GM21576 (cell line): Measurements from ENCODE around the gene NEAT1.

Experiments used
- ATAC-seq: cut with Tn5 transposase; IDR thresholded peaks from one replicate; pipeline ENCODE4 v1.9.1; 2021; ENCODE audit warnings: mild to moderate bottlenecking, moderate library complexity; ENCODE audit not compliant: unreplicated experiment

NEAT1 gene

DNA sequence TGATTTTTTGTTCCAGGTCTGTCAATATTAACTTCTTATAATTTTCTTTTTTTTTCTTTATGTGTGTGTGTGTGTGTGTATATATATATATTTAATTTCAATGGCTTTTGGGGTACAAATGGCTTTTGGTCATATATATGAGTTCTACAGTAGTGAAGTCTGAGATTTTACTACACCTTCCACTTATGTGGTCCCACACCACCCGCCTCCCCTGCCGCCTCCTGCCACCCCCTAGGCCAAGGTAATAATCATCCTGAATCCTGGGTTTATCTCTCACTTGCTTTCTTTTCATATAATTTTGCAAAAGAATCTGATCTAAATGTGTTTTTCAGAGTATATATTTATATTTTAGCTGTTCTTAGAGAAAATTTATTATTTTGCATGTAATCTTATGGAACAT lies 11.1 kb downstream of the NEAT1 start:
- no peak for ATAC-seq

DNA sequence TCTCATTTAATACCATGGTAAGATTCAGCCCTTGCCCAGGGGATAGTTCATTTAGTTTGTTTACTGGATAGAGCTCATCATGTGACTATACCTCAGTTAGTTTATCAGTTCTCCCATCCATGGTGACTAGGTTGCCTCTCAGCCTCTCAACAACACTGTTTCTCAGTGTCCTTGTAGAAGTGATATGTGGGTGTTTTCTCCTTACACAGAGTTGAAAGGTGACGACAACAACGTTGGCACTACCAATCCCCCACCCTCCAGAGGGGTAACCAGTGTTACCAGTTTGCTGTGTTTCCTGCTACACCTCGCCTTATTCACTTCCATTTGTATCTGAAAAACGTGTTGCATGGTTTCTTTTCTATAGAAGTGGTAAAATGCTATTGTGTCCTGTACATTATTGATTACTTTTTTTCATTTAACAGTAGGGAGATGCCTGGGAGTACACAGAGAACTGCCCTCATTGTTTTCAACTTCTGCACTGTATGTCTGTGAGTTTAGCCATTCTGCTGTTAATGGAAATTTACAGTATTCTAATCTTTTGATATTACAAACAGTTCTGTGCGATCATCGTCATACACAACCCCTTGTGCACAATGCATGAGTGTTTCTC lies 11.6 kb downstream of the NEAT1 start:
- no peak for ATAC-seq

DNA sequence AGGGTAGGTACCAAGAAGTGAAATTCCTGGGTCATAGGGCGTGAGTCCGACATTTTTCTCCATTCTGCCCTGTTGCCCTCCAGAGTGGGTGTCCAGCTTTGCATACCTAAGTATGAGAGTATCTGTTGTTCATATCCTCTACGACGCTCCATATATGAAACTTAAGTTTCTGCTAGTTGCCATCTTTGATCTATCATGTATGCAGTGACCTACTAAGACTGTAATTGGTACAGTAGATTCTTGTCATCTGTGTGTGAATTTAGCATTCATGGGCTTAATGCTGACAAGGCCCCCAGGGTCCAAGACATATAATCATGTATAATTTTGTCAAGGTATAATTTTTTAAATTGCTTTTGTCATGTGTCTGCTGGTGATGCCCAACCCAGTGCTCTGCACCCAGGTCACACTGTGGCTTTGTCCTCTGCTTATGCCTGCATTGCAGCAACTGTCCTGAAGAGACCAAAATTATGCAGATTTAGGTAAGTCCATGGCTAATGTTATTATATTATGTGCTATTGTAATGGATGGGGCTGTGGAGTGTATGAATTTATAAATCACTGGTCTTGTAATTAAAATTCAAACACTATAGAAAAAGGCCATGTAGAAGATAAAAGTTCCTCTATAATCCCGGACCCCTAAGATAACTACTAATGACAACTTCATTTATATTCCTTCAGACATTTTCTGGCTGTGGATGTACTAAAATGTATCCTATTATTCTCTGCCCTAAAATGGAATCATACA lies 12.2 kb downstream of the NEAT1 start:
- no peak for ATAC-seq

DNA sequence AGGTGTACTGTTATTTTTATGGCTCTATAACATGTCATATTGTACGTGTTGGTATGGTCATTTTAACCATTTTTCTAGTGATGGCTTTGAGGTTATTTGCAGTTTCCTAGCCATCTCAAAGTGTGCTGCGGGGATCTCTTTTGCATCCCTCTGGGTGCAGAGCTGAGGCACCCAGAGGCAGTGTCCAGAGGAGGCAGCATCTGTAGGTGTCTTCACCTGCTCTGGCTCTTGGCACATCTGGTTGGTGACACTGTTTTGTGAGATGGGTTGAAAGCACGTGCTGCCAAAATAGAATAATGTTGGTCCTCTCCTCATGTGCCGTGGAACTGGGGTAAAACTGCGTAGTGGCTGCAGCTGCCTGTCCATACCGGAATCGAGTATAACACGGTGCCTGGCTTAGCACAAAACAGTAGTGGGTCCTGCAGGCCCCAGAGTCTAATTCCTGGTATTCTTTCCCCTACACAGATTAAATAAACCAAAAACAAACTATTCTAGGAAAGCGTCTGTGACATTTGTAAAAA lies 12.9 kb downstream of the NEAT1 start:
- no peak for ATAC-seq

DNA sequence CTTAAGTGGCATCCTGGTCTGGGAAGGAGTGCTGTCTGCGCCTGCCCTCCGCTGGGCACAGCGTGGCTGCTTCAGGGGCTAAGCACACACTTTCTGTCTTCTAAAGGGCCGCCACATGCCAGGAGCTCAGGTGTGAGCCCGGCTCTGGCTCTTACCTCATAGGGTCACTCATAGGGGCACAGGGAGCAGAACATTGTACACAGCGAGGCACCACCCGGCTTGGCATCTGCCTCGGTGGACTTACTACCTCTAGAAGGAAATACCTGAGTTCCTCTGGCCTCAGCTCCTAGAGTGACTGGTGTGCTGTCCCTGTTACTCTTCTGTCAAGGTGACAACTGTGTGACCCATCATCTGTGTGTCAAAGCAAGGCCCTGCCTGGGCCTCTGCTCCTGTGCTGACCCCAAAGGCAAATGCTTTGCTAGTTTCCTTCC lies 13.4 kb downstream of the NEAT1 start:
- no peak for ATAC-seq

DNA sequence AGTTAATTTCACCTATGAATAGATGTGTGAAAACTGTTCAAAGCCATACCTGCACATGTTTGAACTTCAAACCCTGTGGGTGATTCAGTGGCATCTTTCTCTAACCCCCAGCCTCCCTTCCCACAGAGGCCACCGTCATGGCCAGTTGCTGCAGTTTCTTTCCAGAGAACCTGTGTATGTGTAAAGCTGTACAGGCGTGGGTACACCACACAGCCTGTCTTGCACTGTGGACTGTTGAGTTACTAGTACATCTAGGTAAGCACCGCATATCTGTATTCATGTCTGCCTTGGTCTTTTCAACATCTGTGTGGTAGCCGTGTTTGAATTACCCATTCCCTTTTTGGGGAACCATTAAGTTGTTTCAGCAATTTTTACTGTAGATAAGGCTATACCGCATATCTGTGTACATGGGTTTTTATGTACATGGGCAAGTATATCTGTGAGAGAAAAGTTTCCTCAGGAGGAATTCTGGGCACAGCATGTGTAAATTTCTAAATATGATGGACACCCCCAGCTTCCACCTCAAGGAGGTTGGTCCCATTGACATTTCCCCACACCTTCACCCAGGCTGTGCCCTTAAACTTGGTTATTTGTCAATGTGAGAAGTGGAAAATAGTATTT lies 13.9 kb downstream of the NEAT1 start:
- ATAC-seq = no peak

DNA sequence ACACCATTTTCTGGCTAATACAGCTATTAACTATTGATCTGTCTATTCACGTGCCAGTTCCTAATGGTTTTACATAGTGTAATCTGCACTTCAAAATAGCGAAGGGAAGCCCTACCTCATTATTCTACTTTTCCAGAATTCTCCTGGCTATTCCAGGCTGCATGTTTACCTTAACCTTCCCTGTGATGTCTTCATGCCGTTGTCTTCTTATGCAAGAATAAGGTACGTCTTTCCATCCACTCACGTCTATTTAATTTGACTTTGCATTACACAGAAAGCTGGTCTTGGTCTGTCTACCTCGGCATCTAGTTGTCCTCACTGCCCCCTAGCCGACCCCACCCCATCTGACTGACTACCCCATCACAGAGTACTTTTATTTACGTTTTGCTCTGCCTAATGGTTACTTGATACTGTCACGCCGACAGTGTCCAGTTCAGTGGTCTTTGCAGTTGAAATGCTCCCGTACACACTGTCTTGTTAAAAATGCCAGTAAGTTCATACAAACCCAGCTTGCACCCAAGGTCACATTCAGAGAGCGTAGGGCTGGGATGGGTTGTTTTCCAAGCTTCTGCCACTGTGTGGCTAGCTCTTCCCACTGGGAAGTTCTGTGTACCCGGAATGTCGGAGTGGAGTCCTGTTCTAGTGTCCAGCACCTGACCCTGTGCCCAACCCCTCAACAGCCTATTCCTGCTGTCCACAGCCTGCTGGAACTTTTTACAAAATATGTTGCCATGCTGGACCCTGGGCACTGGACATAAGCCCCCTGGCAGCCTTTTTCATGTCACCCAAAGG lies 15.0 kb downstream of the NEAT1 start:
- no peak for ATAC-seq

DNA sequence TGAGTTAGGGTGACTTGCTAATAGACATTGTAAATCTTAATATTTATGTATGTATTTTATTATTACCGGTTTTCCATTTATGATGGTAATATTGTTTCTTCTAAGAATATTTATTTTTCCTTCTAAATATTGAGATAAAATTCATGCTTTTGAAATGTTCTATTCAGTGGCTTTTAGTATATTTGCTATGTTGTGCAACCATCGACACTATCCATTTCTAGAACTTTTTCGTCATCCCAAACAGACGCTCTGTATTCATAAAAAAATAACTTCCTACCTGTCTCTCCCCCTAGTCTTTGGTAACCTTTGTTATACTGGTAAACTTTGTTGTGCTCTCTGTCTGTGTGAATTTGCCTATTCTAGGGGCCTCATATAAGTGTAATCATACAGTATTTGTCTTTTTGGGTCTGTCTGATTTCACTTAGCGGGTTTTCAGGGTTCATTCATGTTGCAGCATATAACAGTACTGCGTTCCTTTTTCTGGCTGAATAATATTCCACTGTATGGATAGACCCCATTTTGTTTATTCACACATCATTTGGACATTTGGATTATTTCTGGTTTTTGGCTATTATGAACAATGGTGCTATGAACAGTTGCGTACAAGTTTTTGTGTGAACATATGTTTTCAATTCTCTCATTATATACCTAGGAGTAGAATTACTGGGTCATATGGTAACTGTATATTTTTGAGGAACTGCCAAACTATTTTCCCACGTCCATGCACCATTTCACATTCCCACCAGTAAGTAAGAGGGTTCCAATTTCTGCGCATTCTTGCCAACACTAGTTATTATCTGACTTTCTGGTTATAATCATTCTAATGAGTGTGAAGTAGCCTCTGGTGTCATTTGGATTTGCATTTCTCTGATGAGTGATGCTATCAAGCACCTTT lies 15.9 kb downstream of the NEAT1 start:
- no peak for ATAC-seq

DNA sequence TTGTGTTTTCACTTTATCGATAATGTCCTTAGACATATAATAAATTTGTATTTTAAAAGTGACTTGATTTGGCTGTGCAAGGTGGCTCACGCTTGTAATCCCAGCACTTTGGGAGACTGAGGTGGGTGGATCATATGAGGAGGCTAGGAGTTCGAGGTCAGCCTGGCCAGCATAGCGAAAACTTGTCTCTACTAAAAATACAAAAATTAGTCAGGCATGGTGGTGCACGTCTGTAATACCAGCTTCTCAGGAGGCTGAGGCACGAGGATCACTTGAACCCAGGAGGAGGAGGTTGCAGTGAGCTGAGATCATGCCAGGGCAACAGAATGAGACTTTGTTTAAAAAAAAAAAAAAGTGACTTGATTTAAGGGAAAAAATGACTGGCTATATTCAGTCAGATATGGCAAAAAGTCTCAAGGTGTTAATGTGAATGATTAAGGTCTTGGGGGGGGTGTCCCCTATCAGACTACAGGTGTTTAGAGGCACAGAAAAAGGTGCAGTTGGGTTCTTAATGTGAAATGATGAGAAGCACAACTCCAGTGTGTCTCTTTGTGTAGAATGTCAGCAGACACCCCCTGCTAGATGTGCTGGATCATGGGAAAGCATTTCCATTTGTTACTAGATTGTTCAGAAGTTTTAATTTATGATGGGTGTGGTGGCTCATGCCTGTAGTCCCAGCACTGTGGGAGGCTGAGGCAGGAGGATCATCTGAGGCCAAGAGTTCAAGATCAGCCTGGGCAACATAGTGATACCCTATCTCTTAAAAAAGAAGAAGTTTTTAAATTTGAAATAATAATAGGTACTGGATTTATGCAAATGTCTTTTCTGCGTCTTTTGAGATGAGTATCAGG lies 17.0 kb downstream of the NEAT1 start:
- no peak for ATAC-seq

DNA sequence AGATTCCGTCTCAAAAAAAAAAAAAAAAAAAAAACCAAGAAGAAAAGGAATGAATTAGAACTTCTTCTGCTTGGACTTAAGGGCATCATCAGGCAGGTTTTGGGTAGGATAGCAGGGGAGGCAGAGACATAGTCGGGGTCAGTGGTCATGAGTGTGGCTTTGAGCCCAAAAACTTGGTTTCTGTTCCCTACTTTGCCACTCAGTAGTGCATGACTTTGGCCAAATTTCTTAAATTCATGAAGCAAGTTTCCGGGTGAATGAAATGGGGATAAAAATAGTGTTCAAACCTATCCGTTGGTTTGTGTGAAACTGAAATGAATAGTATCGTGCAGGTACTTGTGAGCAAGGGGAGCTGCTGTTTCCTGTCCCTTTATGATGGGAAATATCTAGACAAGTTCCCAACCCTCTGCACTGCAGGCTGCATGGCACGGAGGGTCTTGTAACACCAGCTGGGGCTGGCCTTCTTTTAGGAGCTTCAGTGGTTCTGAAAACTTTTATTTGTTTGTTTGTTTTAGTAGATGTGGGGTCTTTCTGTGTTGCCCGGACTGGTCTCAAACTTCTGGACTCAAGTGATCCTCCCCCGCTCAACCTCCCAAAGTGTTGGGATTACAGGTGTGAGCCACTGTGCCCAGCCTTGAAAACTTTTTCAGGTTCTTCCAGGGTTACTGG lies 18.4 kb downstream of the NEAT1 start:
- ATAC-seq = peak; percentile 53

DNA sequence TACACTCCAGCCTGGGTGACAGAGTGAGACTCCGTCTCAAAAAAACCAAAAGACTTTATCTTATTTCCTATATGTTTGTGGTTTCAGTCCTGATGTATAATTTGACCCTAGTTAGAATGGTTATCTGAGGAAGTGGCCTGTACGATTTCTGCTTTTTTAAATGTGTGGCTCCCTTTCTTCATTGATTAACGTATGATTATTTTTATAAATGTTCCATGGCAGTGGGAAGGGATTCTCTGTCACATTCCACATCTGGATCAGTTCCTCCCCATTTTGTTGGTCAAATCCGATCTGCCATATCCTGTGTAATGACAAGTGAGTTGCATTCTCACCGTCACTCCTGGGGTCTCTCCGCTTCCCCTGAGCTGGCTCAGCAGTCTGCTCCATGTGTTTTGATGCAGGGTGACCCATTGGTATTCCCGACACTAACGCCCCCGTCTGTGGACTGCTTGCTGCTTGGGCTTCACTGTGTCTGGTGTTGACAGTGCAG lies 20.3 kb downstream of the NEAT1 start:
- no peak for ATAC-seq

DNA sequence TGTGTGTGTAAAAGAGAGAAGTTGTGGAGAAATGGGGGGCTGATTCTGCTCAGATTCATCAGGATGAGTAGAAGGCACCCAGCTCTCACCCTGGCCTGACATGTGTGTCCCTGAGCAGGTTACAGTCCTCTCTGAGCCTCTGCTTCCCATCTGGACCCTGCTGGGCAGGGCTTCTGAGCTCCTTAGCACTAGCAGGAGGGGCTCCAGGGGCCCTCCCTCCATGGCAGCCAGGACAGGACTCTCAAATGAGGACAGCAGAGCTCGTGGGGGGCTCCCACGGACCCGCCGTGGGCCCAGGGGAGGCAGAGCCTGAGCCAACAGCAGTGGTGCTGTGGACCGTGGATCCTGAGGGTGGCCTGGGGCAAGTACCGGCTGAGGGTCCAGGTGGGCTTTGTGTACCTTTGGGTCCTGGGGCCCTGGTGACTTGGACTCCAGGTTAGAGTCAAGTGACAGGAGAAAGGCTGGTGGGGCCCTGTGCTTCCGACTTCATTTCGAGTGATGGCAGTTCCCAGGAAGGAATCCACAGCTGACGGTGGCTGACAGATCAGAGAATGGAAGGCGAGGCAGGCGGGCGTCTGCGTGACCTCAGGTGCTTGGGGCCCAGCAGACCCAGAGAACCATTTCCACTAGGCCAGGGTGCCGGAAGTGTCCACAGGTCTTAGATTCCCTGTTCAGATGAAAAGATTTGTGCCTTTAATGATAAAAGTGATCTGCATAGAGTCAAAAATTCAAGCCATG lies 21.9 kb downstream of the NEAT1 start:
- ATAC-seq = no peak

DNA sequence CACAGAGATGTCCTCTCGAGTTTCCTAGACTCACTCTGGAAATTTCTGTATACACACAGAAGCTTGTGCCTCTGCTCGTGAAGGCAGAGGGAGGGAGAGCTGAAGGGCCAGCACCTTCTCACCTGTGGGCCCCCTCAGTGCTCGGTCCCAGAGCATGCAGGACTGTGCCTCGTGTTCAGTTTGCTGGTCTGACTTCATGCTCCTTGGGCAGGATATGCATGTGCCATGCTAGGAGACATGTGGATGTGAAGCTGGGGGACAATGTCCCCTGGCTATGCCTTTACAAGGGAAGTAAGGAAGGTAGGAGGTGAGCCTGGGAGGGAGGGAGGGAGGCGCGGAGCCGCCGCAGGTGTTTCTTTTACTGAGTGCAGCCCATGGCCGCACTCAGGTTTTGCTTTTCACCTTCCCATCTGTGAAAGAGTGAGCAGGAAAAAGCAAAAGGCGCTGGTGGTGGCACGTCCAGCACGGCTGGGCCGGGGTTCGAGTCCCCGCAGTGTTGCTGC lies 22.6 kb downstream of the NEAT1 start:
- ATAC-seq = no peak

DNA sequence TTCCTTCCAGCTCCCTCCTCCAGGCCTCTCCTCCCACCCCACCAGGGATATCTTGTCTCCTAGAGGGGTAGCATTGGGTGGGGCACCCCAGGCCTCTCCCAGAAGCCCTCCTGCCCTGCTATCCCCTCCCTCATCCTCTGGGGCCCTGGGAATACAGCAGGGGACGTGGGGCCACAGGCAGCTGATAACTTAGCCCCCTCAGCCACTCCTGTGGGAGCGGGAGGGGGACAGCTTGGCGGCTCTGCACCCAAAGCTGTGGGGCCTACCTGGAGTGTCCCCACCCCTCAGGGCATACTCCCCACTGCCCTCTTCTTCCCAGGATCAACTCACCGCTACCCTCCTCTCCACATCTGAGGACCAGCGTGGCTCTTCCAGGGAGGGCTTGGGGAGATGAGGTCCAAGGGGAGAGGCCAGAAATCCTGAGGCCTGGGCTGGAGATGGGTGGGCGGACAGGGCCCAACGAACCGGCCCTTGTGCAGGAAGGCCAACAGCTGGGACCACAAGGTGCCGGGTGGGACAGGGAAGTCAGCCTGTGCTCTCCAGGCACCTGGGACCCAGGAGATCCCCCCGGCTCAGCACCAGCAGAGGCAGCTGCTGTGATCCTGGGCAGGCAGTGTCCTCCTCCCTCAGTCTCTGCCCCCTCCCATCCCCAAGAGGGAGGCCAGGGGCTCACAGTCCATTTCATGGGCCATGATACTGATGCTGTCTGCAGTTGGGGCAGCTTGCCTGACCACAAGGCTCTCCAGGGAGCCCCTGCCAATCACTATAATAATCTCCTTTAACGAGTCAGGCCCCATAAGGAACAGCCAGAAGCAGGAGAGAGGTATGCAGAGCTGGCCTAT lies 23.2 kb downstream of the NEAT1 start:
- no peak for ATAC-seq

DNA sequence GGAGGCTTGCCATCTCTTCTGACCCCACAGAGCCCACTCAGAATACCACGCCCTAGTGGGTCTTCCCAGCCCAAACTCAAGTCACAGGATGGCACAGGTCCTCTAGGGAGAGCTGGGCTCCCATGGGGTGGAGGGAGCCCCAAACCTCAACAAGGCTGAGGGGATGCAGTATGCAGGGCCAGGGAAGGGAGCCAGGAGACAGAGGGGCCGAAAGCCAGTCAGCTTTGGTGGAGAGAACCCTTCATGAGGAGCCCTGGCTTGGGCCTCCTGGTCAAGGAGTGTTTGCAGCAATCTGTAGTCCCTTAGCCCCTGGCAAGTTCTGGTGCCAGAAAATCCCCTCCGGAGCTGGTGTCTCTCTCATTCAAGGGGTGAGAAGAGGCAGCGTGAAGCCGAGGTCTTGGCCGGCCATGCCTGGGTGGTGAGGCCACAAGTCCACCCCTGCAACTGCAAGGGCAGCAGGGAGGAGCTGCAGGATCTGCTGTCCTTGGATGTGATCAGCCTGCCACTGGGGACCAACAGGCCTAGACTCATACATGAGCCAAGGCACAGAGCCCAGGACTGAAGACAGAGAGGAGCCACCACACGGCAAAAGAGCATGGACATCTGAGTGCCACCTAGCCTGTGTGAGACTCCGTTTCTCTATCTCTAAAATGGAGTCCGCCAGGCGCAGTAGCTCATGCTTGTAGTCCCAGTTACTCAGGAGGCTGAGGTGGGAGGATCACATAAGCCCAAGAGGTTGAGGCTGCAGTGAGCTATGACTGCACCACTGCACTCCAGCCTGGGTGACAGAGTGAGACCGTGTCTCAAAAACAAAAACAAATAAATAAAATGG lies 24.1 kb downstream of the NEAT1 start:
- no peak for ATAC-seq

DNA sequence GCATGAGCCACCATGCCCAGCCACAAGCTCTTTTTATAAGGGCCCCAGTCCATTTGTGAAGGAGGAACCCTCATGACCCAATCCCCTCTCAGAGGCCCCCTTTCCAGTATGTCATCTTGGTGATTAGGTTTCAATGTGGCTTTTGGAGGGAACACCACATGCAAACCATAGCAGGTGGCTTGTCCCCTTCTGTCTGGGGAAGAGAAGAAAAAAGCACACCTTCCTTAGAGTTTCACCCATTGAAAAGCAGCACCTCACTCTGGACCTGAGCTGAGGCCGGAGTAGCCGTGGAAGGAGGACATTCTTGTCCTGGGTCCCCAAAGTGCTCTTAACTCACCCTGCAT lies 25.4 kb downstream of the NEAT1 start:
- no peak for ATAC-seq
